ENCODE data around the gene PCDH9.

- TF ChIP-seq, protein P1, sequence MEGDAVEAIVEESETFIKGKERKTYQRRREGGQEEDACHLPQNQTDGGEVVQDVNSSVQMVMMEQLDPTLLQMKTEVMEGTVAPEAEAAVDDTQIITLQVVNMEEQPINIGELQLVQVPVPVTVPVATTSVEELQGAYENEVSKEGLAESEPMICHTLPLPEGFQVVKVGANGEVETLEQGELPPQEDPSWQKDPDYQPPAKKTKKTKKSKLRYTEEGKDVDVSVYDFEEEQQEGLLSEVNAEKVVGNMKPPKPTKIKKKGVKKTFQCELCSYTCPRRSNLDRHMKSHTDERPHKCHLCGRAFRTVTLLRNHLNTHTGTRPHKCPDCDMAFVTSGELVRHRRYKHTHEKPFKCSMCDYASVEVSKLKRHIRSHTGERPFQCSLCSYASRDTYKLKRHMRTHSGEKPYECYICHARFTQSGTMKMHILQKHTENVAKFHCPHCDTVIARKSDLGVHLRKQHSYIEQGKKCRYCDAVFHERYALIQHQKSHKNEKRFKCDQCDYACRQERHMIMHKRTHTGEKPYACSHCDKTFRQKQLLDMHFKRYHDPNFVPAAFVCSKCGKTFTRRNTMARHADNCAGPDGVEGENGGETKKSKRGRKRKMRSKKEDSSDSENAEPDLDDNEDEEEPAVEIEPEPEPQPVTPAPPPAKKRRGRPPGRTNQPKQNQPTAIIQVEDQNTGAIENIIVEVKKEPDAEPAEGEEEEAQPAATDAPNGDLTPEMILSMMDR (IDR thresholded peaks at IDR 0.05): no peak
- TF ChIP-seq POLR2A (IDR thresholded peaks at IDR 0.05): no peak
Measured at GRCh38 chr13:66503890-66504289, 726.2 kb downstream of the PCDH9 start.
